Activated CD4-positive, CD25-positive, alpha-beta regulatory T cell treated with anti-CD3 and anti-CD28 coated beads, Interleukin-2, amount 50 U/mL, for 16 hours (primary cell): ENCODE measurements around the gene EPB41L4A.
"Not testable (repeated sequence)": the region's sequence is repeated elsewhere in the genome, so short reads cannot be mapped to it uniquely, and the experiment has no call there.

ENCODE experiments used
- DNase-seq: peaks from one replicate; pipeline ENCODE4 v3.0.0-alpha.2; 2020; ENCODE audit warnings: low read depth, low spot score

The EPB41L4A gene

GRCh38 chr5:112253478-112254250, 165.4 kb downstream of the EPB41L4A start:
- no peak for DNase-seq

GRCh38 chr5:112250551-112250950, 168.5 kb downstream of the EPB41L4A start:
- DNase-seq, result no peak

- no peak for DNase-seq
Observed at GRCh38 chr5:112248623-112249022, 170.5 kb downstream of the EPB41L4A start.

GRCh38 chr5:112247960-112248359, 171.1 kb downstream of the EPB41L4A start:
- no peak for DNase-seq

GRCh38 chr5:112245656-112246055, 173.4 kb downstream of the EPB41L4A start:
- DNase-seq, result no peak

GRCh38 chr5:112239996-112240395, 179.1 kb downstream of the EPB41L4A start:
- DNase-seq, result no peak

- no peak for DNase-seq
Observed at GRCh38 chr5:112238473-112238872, 180.6 kb downstream of the EPB41L4A start.

- DNase-seq, result no peak
Observed at GRCh38 chr5:112237456-112237855, 181.6 kb downstream of the EPB41L4A start.

GRCh38 chr5:112234000-112234399, 185.1 kb downstream of the EPB41L4A start:
- DNase-seq, result no peak

GRCh38 chr5:112232667-112233066, 186.4 kb downstream of the EPB41L4A start:
- no peak for DNase-seq

- DNase-seq, result no peak
Observed at GRCh38 chr5:112230606-112231005, 188.5 kb downstream of the EPB41L4A start.

GRCh38 chr5:112228667-112229066, 190.4 kb downstream of the EPB41L4A start:
- DNase-seq, result no peak

GRCh38 chr5:112227911-112228631, 191.0 kb downstream of the EPB41L4A start:
- no peak for DNase-seq

GRCh38 chr5:112226215-112226614, 192.9 kb downstream of the EPB41L4A start:
- DNase-seq, result no peak

GRCh38 chr5:112222997-112223396, 196.1 kb downstream of the EPB41L4A start:
- DNase-seq, result not testable (repeated sequence)

GRCh38 chr5:112221128-112221527, 197.9 kb downstream of the EPB41L4A start:
- no peak for DNase-seq

GRCh38 chr5:112219000-112219399, 200.1 kb downstream of the EPB41L4A start:
- no peak for DNase-seq

GRCh38 chr5:112217843-112218579, 201.1 kb downstream of the EPB41L4A start:
- DNase-seq, result no peak

- no peak for DNase-seq
Observed at GRCh38 chr5:112216140-112216539, 202.9 kb downstream of the EPB41L4A start.

GRCh38 chr5:112210430-112211005, 208.6 kb downstream of the EPB41L4A start:
- no peak for DNase-seq

- no peak for DNase-seq
Observed at GRCh38 chr5:112208699-112209615, 210.1 kb downstream of the EPB41L4A start.
